Left lung (tissue), 10 donors: ENCODE measurements around the gene GPHN. TPM values are rescaled to one million over a fixed set of nuclear protein-coding genes. Genes with fewer than 3 reads are reported as not detected.
A peak's percentile ranks its signal among the peaks of the same experiment; 100 is the strongest.

Experiments
- ATAC-seq: fragments of 200-7000 bp; cut with Tn5 transposase; one replicate; pipeline ENCODE4 v1.9.1; 2020; ENCODE audit warnings: moderate library complexity
- DNase-seq, 4 donors: peaks; one replicate each; pipeline ENCODE4 v3.0.0-alpha.2; 2013 to 2020
- H3K27ac ChIP-seq, 2 donors: fragments of 200-600 bp; sonication (generic) in 1 of 2; one replicate each; pipeline versions ENCODE4 v1.5.0 to v1.8.0; 2020 to 2021
- H3K27me3 ChIP-seq, 2 donors: fragments of 200-600 bp; sonication (generic) in 1 of 2; one replicate each; pipeline versions ENCODE4 v1.5.0 to v1.8.0; 2020 to 2021
- H3K36me3 ChIP-seq, 2 donors: fragments of 200-600 bp; sonication (generic) in 1 of 2; one replicate each; pipeline versions ENCODE4 v1.5.0 to v1.8.0; 2020 to 2021
- H3K4me1 ChIP-seq, 2 donors: fragments of 200-600 bp; one replicate each; pipeline ENCODE4 v1.8.0; 2021
- H3K4me3 ChIP-seq, 2 donors: fragments of 200-600 bp; sonication (generic) in 1 of 2; one replicate each; pipeline versions ENCODE4 v1.5.0 to v1.8.0; 2020 to 2021; ENCODE audit warnings: mild to moderate bottlenecking in 1 of 2
- H3K9me3 ChIP-seq, 2 donors: fragments of 200-600 bp; sonication (generic) in 1 of 2; one replicate each; pipeline versions ENCODE4 v1.5.0 to v1.8.0; 2020 to 2021
- CTCF ChIP-seq, 2 donors: fragments of 200-600 bp; sonication (generic) in 1 of 2; IDR thresholded peaks; one replicate each; pipeline versions ENCODE4 v1.5.0 to v1.8.0; 2021; ENCODE audit warnings: antibody characterized with exemption in 2 of 2
- intact Hi-C, 2 donors: fragments of 100-400 bp; cut with DNase I; formaldehyde crosslinking; loops; one replicate each; pipeline versions ENCODE4 v1.11.2 to v1.14.2; 2022
- polyA plus RNA-seq, 6 donors: library from polyadenylated mRNA; unstranded; fragments of 120-200 nt; gene quantifications; one replicate each; pipeline ENCODE4 v1.2.1, GENCODE V29; 2013; ENCODE audit not compliant: insufficient read length in 6 of 6
- total RNA-seq, 2 donors: library from RNA; stranded (reverse); fragmentation: NEBNext Ultra II Directional; extraction: Animal tissue kit (Norgen Biotek cat#: 25700); gene quantifications; one replicate each; pipeline ENCODE4 v1.2.1, GENCODE V29; 2021
- donor health status: DM: no; HTN: yes; CAD: no.
- donor health status: DM: no; HTN: no; CAD: no.

GPHN gene
- total and polyA plus RNA-seq, 8 donors, result 22.6 to 31.1 (median 25.7) TPM

GRCh38 chr14:66746316-66747006 lies 238.5 kb downstream of the GPHN start:
- no peak overlapping the region for H3K27ac ChIP-seq
- H3K4me3 ChIP-seq, result no peak overlapping the region
- ATAC-seq (peak; percentile 61), DNase-seq (peak in 2 of 4 donors; percentile 14 to 15)
- no peaks in the 10 kb centered on the region for H3K9me3 ChIP-seq
- no peaks in the 10 kb centered on the region for H3K36me3 ChIP-seq
- intact Hi-C loops, result no loop called here
- peak; percentile 5 to 36 for TF ChIP-seq CTCF (IDR thresholded peaks at IDR 0.05)
- no peaks in the 10 kb centered on the region for H3K4me1 ChIP-seq
- H3K27me3 ChIP-seq, result no peaks in the 10 kb centered on the region

GRCh38 chr14:66752109-66752508 lies 244.2 kb downstream of the GPHN start:
- H3K27ac ChIP-seq, result no peak overlapping the region
- DNase-seq (no peak), ATAC-seq (no peak)
- H3K4me3 ChIP-seq, result no peak overlapping the region
- TF ChIP-seq CTCF (IDR thresholded peaks at IDR 0.05), result no peak
- no peaks in the 10 kb centered on the region for H3K36me3 ChIP-seq
- intact Hi-C loops, result no loop called here
- H3K4me1 ChIP-seq, result no peaks in the 10 kb centered on the region
- H3K27me3 ChIP-seq, result no peaks in the 10 kb centered on the region
- no peaks in the 10 kb centered on the region for H3K9me3 ChIP-seq

- ATAC-seq (no peak), DNase-seq (no peak)
- intact Hi-C loops, result no loop called here
- Histone ChIP-seq H3K9me3 (no peaks in the 10 kb centered on the region), H3K4me3 (no peak overlapping the region), H3K27ac (no peak overlapping the region), H3K4me1 (no peaks in the 10 kb centered on the region), H3K27me3 (no peaks in the 10 kb centered on the region), H3K36me3 (no peaks in the 10 kb centered on the region)
- TF ChIP-seq CTCF (IDR thresholded peaks at IDR 0.05), result no peak
Measured at GRCh38 chr14:66758031-66758613, 250.2 kb downstream of the GPHN start.

GRCh38 chr14:66772146-66772545 lies 264.2 kb downstream of the GPHN start:
- no peak for DNase-seq
- Histone ChIP-seq H3K9me3 (no peaks in the 10 kb centered on the region), H3K4me3 (no peak overlapping the region), H3K36me3 (no peaks in the 10 kb centered on the region), H3K27me3 (no peaks in the 10 kb centered on the region), H3K4me1 (no peaks in the 10 kb centered on the region), H3K27ac (no peak overlapping the region)
- no peak for TF ChIP-seq CTCF (IDR thresholded peaks at IDR 0.05)
- no peak for ATAC-seq
- intact Hi-C loops, result no loop called here

- Histone ChIP-seq H3K4me3 (no peak overlapping the region), H3K36me3 (no peaks in the 10 kb centered on the region), H3K27me3 (no peaks in the 10 kb centered on the region), H3K9me3 (no peaks in the 10 kb centered on the region), H3K4me1 (no peaks in the 10 kb centered on the region), H3K27ac (no peak overlapping the region)
- DNase-seq, result no peak
- ATAC-seq, result no peak
- intact Hi-C loops, result no loop called here
- TF ChIP-seq CTCF (IDR thresholded peaks at IDR 0.05), result no peak
Measured at GRCh38 chr14:66782853-66783252, 274.9 kb downstream of the GPHN start.
